OCI-LY3 (cell line): ENCODE measurements around the gene SMIM14.

Source experiments
- CTCF ChIP-seq: fragments of 200-600, 300-600 bp; sonication (generic); IDR thresholded peaks from 2 replicates; pipeline ENCODE4 v1.5.1; 2014; ENCODE audit warnings: antibody characterized with exemption, low read length, low read depth
- EZH2phosphoT487 ChIP-seq: fragments of 200-600 bp; shearing (Covaris generic); IDR thresholded peaks from 2 replicates; pipeline ENCODE4 v1.6.1; 2018; ENCODE audit warnings: antibody characterized with exemption, mixed run types, low read depth

GRCh38 chr4:39544580-39545315 is 93.9 kb downstream of the SMIM14 start:
- TF ChIP-seq CTCF = no peak
- no peak for TF ChIP-seq EZH2phosphoT487
